SU-DHL-6 (cell line): ENCODE data around the gene SLC25A12.

Source experiments
- H2AFZ ChIP-seq: fragments of 200-600 bp; sonication (generic); 2 replicates; pipeline ENCODE4 v1.6.1; 2014; ENCODE audit warnings: low read depth, mild to moderate bottlenecking, moderate library complexity, mixed read lengths, antibody characterized with exemption, low read length; ENCODE audit not compliant: severe bottlenecking
- H3F3A ChIP-seq: fragments of 200-600 bp; shearing (Covaris generic); 2 replicates; pipeline ENCODE4 v1.6.0; 2016; ENCODE audit warnings: antibody characterized with exemption, mild to moderate bottlenecking; ENCODE audit not compliant: insufficient read depth
- H3K27ac ChIP-seq: fragments of 200-600 bp; sonication (generic); 2 replicates; pipeline ENCODE4 v1.5.1; 2016; ENCODE audit warnings: low read depth, mild to moderate bottlenecking, low read length, moderate library complexity, mixed read lengths
- H3K27me3 ChIP-seq: fragments of 200-600 bp; sonication (generic), shearing (Covaris generic); 2 replicates; pipeline ENCODE4 v1.6.0; 2014; ENCODE audit warnings: mild to moderate bottlenecking, low read length
- H3K36me3 ChIP-seq: fragments of 200-600 bp; sonication (generic); 2 replicates; pipeline ENCODE4 v1.6.1; 2014; ENCODE audit warnings: mild to moderate bottlenecking, low read length, mixed read lengths
- H3K4me2 ChIP-seq: fragments of 300-600, 200-600 bp; shearing (Covaris generic), sonication (generic); 2 replicates; pipeline ENCODE4 v1.6.0; 2014; ENCODE audit warnings: low read length, low read depth, mild to moderate bottlenecking; ENCODE audit not compliant: poor library complexity, severe bottlenecking
- H3K4me3 ChIP-seq: fragments of 200-600 bp; sonication (generic); 2 replicates; pipeline ENCODE4 v1.5.1; 2014; ENCODE audit warnings: antibody characterized with exemption, low read length, mild to moderate bottlenecking, mixed read lengths; ENCODE audit not compliant: insufficient read depth, poor library complexity, severe bottlenecking
- H3K79me2 ChIP-seq: fragments of 200-600 bp; sonication (generic); 2 replicates; pipeline ENCODE4 v1.6.1; 2014; ENCODE audit warnings: mild to moderate bottlenecking, low read length, moderate library complexity; ENCODE audit not compliant: insufficient read depth
- H3K9ac ChIP-seq: fragments of 200-600 bp; sonication (generic); 2 replicates; pipeline ENCODE4 v1.7.0; 2014; ENCODE audit warnings: mild to moderate bottlenecking, low read length
- H3K9me2 ChIP-seq: fragments of 200-600 bp; sonication (generic); replicated peaks from 2 replicates; pipeline ENCODE4 v1.6.1; 2014; ENCODE audit warnings: low read length; ENCODE audit not compliant: insufficient read depth
- H3K9me3 ChIP-seq: fragments of 200-600 bp; sonication (generic); 2 replicates; pipeline ENCODE4 v1.6.1; 2014; ENCODE audit warnings: low read length, mixed read lengths; ENCODE audit not compliant: insufficient read depth
- H4K20me1 ChIP-seq: fragments of 200-600 bp; sonication (generic); 2 replicates; pipeline ENCODE4 v1.6.1; 2014; ENCODE audit warnings: low read depth, mild to moderate bottlenecking, antibody characterized with exemption, low read length, moderate library complexity, mixed read lengths
- CTCF ChIP-seq: fragments of 200-600 bp; sonication (generic); IDR thresholded peaks from one replicate; pipeline ENCODE4 v1.5.1; 2017; ENCODE audit warnings: antibody characterized with exemption, mild to moderate bottlenecking, low read length, moderate library complexity; ENCODE audit not compliant: insufficient read depth, poor library complexity, severe bottlenecking
- EZH2phosphoT487 ChIP-seq: fragments of 200-600 bp; sonication (generic), shearing (Covaris generic); conservative IDR thresholded peaks from 2 replicates; pipeline ENCODE4 v1.6.1; 2018; ENCODE audit warnings: mild to moderate bottlenecking, antibody characterized with exemption, low read length, moderate library complexity, mixed read lengths

Gene SLC25A12

DNA sequence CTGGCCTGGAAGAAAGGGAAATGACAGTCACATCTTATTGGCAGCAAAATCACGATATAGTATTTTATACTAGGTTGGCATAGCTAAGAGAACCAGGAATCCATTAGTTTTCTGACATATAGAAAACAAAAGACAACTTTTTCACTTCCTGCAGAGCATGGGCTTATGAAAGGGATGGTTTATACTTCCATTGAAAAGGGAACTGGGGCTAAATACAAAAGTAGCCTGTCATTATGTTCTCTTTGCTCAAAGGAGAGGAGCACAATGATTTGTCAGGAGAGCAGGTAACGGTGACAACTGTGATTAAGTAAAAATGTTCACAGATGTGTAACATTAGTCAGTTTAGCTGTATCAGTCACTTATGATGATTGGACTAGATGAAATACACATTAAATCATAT is 46.4 kb downstream of the SLC25A12 start:
- Histone ChIP-seq H3K36me3 (peaks cover 21% of the 10 kb centered on the region), H3K79me2 (0 out of 2 replicates have a peak, but pooled peaks cover 4% of the 10 kb centered on the region), H2AFZ (no peak overlapping the region), H3F3A (0 out of 2 replicates have a peak, but pooled peaks cover 10% of the 10 kb centered on the region), H3K27me3 (no peaks in the 10 kb centered on the region), H3K9me2 (no peaks in the 10 kb centered on the region), H4K20me1 (no peaks in the 10 kb centered on the region), H3K9me3 (no peaks in the 10 kb centered on the region), H3K27ac (no peak overlapping the region), H3K9ac (no peak overlapping the region), H3K4me3 (no peak overlapping the region), H3K4me2 (no peak overlapping the region)
- TF ChIP-seq EZH2phosphoT487 (no peak), CTCF (no peak)

DNA sequence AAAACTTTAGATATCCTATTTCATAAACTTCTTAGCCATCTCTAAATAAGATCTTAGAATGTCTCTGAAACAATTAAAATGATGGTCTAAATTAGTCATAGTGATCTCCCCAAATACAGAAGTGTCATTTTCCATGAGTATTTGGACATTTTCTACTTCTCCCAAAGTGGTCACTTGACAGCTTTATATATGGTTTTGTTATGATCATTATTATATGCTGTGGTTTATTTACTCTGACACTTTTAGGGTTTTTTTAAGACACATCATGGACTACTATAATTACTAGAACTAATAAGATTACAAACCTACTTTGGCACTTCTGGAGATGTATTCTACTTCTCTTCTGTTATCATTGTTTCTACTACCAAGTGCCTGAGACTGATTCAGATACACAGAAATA is 47.1 kb downstream of the SLC25A12 start:
- Histone ChIP-seq H4K20me1 (no peaks in the 10 kb centered on the region), H3K9me3 (no peaks in the 10 kb centered on the region), H3K4me3 (no peak overlapping the region), H2AFZ (no peak overlapping the region), H3K9me2 (no peaks in the 10 kb centered on the region), H3K27ac (no peak overlapping the region), H3K79me2 (no peaks in the 10 kb centered on the region), H3K4me2 (no peak overlapping the region), H3F3A (0 out of 2 replicates have a peak, but pooled peaks cover 6% of the 10 kb centered on the region), H3K27me3 (no peaks in the 10 kb centered on the region), H3K9ac (no peak overlapping the region), H3K36me3 (peaks cover 16% of the 10 kb centered on the region)
- TF ChIP-seq EZH2phosphoT487, result no peak
- TF ChIP-seq CTCF, result no peak

DNA sequence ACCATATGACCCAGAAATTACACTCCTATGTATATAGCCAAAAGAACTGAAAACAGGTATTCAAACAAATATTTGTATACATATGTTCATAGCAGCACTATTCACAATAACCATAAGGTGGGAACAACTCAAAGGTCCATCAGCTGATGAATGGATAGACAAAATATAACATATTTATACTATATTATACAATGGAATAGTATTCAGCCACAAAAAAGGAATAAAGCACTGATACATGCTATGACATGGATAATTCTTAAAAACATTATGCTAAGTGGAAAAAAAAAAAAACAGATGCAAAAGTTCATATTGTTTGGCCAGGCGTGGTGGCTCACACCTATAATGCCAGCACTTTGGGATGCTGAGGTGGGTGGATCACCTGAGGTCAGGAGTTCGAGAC is 52.0 kb downstream of the SLC25A12 start:
- no peak overlapping the region for H2AFZ ChIP-seq
- H3K9me3 ChIP-seq, result no peaks in the 10 kb centered on the region
- no peak overlapping the region for H3K4me3 ChIP-seq
- no peak for TF ChIP-seq EZH2phosphoT487
- no peak for TF ChIP-seq CTCF
- no peaks in the 10 kb centered on the region for H4K20me1 ChIP-seq
- H3K27me3 ChIP-seq, result no peaks in the 10 kb centered on the region
- H3K36me3 ChIP-seq, result peaks cover 39% of the 10 kb centered on the region
- no peak overlapping the region for H3K4me2 ChIP-seq
- H3K9ac ChIP-seq, result no peak overlapping the region
- H3K27ac ChIP-seq, result no peak overlapping the region
- H3K79me2 ChIP-seq, result 0 out of 2 replicates have a peak, but pooled peaks cover 3% of the 10 kb centered on the region
- no peaks in the 10 kb centered on the region for H3K9me2 ChIP-seq
- 0 out of 2 replicates have a peak, but pooled peaks cover 6% of the 10 kb centered on the region for H3F3A ChIP-seq

- no peak overlapping the region for H3K27ac ChIP-seq
- no peak overlapping the region for H3K4me3 ChIP-seq
Observed at GRCh38 chr2:171837736-171838135, 56.3 kb downstream of the SLC25A12 start.

More at GRCh38 chr2:171837736-171838135, 56.3 kb downstream of the SLC25A12 start:
- Histone ChIP-seq H3K9me2 (no peaks in the 10 kb centered on the region), H3K79me2 (0 out of 2 replicates have a peak, but pooled peaks cover 3% of the 10 kb centered on the region), H3K27me3 (no peaks in the 10 kb centered on the region), H3K9me3 (peaks cover 5% of the 10 kb centered on the region; the same call in 1 of the 2 replicates), H4K20me1 (no peaks in the 10 kb centered on the region), H3F3A (no peaks in the 10 kb centered on the region), H3K9ac (no peak overlapping the region), H2AFZ (no peak overlapping the region), H3K36me3 (peaks cover 68% of the 10 kb centered on the region), H3K4me2 (no peak overlapping the region)
- no peak for TF ChIP-seq CTCF
- no peak for TF ChIP-seq EZH2phosphoT487
